ENCODE data around the gene MPL.

GRCh38 chr1:43365678-43366077 is 28.1 kb downstream of the MPL start:
- TF ChIP-seq CTCF (IDR thresholded peaks at IDR 0.05 in 8 of 11, conservative IDR thresholded peaks at IDR 0.05 in 3 of 11) (no peak), POLR2A (IDR thresholded peaks at IDR 0.05) (no peak)

All from spleen (tissue), 7 donors.